SH-SY5Y (cell line): Measurements from ENCODE around the gene MYLK4.

Experiments used
- GATA2 ChIP-seq: IDR thresholded peaks from 2 replicates; pipeline ENCODE4 v1.6.1; 2011; ENCODE audit warnings: mild to moderate bottlenecking, low read depth, low read length
- GATA3 ChIP-seq: IDR thresholded peaks from 2 replicates; pipeline ENCODE4 v1.6.1; 2011; ENCODE audit warnings: low read depth, mild to moderate bottlenecking, low read length, moderate library complexity

- TF ChIP-seq GATA2 = no peak
- no peak for TF ChIP-seq GATA3
Observed at GRCh38 chr6:2713473-2714110, 37.1 kb downstream of the MYLK4 start.
